IMR-90 (cell line): Measurements from ENCODE around the gene PLXNC1. TPM values are rescaled to one million over a fixed set of nuclear protein-coding genes. Genes with fewer than 3 reads are reported as not detected.

ENCODE experiments used
- ATAC-seq: fragments of 200-7000 bp; cut with Tn5 transposase; 2 replicates; pipeline ENCODE4 v1.9.1; 2020; ENCODE audit warnings: low read depth, mild to moderate bottlenecking, moderate library complexity
- BruUV-seq: library from RNA; stranded (reverse); fragments of 400-500 nt; replicated peaks from 2 replicates; lab custom pipeline; 2021; lab: Mats Ljungman, UMichigan
- CTCF ChIA-PET: fragments of 300-600 bp; formaldehyde crosslinking; extraction: SDS; loops from one replicate; lab custom pipeline; 2021; ENCODE audit warnings: antibody characterized with exemption; lab: Yijun Ruan, JAX
- POLR2A ChIA-PET: fragments of 300-600 bp; sonication (Branson Sonifier 250); formaldehyde crosslinking; loops from one replicate; lab custom pipeline; 2022; ENCODE audit warnings: antibody characterized with exemption; ENCODE audit not compliant: unreplicated experiment; lab: Charles Lee
- DNase-seq: peaks from one replicate; pipeline ENCODE4 v3.0.0; 2013
- H2AFZ ChIP-seq: replicated peaks from 2 replicates; pipeline ENCODE3; 2013; ENCODE audit warnings: low read length, mild to moderate bottlenecking; ENCODE audit not compliant: poor library complexity
- H2AK5ac ChIP-seq: 2 replicates; pipeline ENCODE4 v1.6.1; 2013; ENCODE audit warnings: low read depth, low read length, inconsistent platforms
- H2AK9ac ChIP-seq: replicated peaks from 2 replicates; pipeline ENCODE3; 2013; ENCODE audit warnings: mild to moderate bottlenecking, low read depth, low read length, moderate library complexity; ENCODE audit not compliant: poor library complexity
- H2BK120ac ChIP-seq: 2 replicates; pipeline ENCODE4 v1.6.1; 2013; ENCODE audit warnings: low read depth, low read length, inconsistent platforms
- H2BK15ac ChIP-seq: 3 replicates; pipeline ENCODE4 v1.6.1; 2013; ENCODE audit warnings: low read depth, low read length, inconsistent platforms
- H2BK20ac ChIP-seq: 2 replicates; pipeline ENCODE4 v1.6.1; 2013; ENCODE audit warnings: low read depth, mild to moderate bottlenecking, inconsistent platforms, low read length, moderate library complexity
- H2BK5ac ChIP-seq: 2 replicates; pipeline ENCODE4 v1.6.1; 2013; ENCODE audit warnings: mild to moderate bottlenecking, low read depth, low read length, inconsistent platforms; ENCODE audit not compliant: poor library complexity, severe bottlenecking
- H3K14ac ChIP-seq: replicated peaks from 2 replicates; pipeline ENCODE4 v1.6.1; 2013; ENCODE audit warnings: low read depth, low read length, inconsistent platforms
- H3K18ac ChIP-seq: 2 replicates; pipeline ENCODE4 v1.6.1; 2013; ENCODE audit warnings: low read depth, low read length, control low read depth
- H3K23ac ChIP-seq: 2 replicates; pipeline ENCODE4 v1.6.1; 2013; ENCODE audit warnings: low read depth, low read length, inconsistent platforms
- H3K27ac ChIP-seq: 2 replicates; pipeline ENCODE4 v1.5.1; 2013; ENCODE audit warnings: mild to moderate bottlenecking, control low read depth, low read length; ENCODE audit not compliant: insufficient read depth
- H3K27me3 ChIP-seq: 2 replicates; pipeline ENCODE4 v1.6.1; 2013; ENCODE audit warnings: low read length; ENCODE audit not compliant: control insufficient read depth, insufficient read depth
- H3K36me3 ChIP-seq: 2 replicates; pipeline ENCODE4 v1.6.1; 2013; ENCODE audit warnings: low read length, mixed read lengths; ENCODE audit not compliant: control insufficient read depth, insufficient read depth
- H3K4ac ChIP-seq: 2 replicates; pipeline ENCODE4 v1.6.1; 2013; ENCODE audit warnings: low read depth, low read length, inconsistent platforms
- H3K4me1 ChIP-seq: 2 replicates; pipeline ENCODE4 v1.6.1; 2013; ENCODE audit warnings: low read length, mixed read lengths; ENCODE audit not compliant: control insufficient read depth, insufficient read depth
- H3K4me2 ChIP-seq: 2 replicates; pipeline ENCODE4 v1.6.1; 2013; ENCODE audit warnings: low read depth, mild to moderate bottlenecking, control low read depth, low read length, moderate library complexity
- H3K4me3 ChIP-seq: 2 replicates; pipeline ENCODE4 v1.5.1; 2013; ENCODE audit warnings: low read depth, mild to moderate bottlenecking, control low read depth, low read length, moderate library complexity; ENCODE audit not compliant: insufficient read depth
- H3K56ac ChIP-seq: 2 replicates; pipeline ENCODE4 v1.6.1; 2013; ENCODE audit warnings: low read length, inconsistent platforms; ENCODE audit not compliant: insufficient read depth; ENCODE audit errors: extremely low read depth
- H3K79me1 ChIP-seq, 2 experiments: 2 replicates each; pipeline ENCODE4 v1.6.1; 2013; ENCODE audit warnings: low read length in 2 of 2, inconsistent platforms in 1 of 2, low read depth in 1 of 2
- H3K9ac ChIP-seq: 2 replicates; pipeline ENCODE4 v1.6.1; 2013; ENCODE audit warnings: low read depth, low read length, control low read depth
- H3K9me1 ChIP-seq: 2 replicates; pipeline ENCODE4 v1.6.1; 2013; ENCODE audit warnings: low read length, inconsistent platforms; ENCODE audit not compliant: insufficient read depth
- H3K9me3 ChIP-seq: 2 replicates; pipeline ENCODE4 v1.6.1; 2013; ENCODE audit warnings: low read length; ENCODE audit not compliant: control insufficient read depth, insufficient read depth
- H4K20me1 ChIP-seq: 2 replicates; pipeline ENCODE4 v1.6.1; 2013; ENCODE audit warnings: low read length, inconsistent platforms; ENCODE audit not compliant: insufficient read depth
- H4K5ac ChIP-seq: 2 replicates; pipeline ENCODE4 v1.6.1; 2013; ENCODE audit warnings: mild to moderate bottlenecking, low read depth, low read length, control low read depth
- H4K8ac ChIP-seq, 2 experiments: 2 replicates each; pipeline ENCODE4 v1.6.1; 2013; ENCODE audit warnings: low read depth in 2 of 2, low read length in 2 of 2, control low read depth in 1 of 2, inconsistent platforms in 1 of 2
- H4K91ac ChIP-seq: 2 replicates; pipeline ENCODE4 v1.6.1; 2013; ENCODE audit warnings: low read depth, low read length, inconsistent platforms; ENCODE audit not compliant: insufficient read depth
- CHD1 ChIP-seq: IDR thresholded peaks from 2 replicates; pipeline ENCODE4 v1.6.1; 2012; ENCODE audit warnings: low read depth, low read length, improper control_type of control experiment
- CTCF ChIP-seq: conservative IDR thresholded peaks from 2 replicates; pipeline ENCODE4 v1.5.1; 2012; ENCODE audit warnings: mild to moderate bottlenecking, low read depth, low read length, improper control_type of control experiment
- RAD21 ChIP-seq: IDR thresholded peaks from 2 replicates; pipeline ENCODE4 v1.6.1; 2012; ENCODE audit warnings: low read length, improper control_type of control experiment
- SMC3 ChIP-seq: fragments of 150-350 bp; IDR thresholded peaks from 2 replicates; pipeline ENCODE4 v1.6.1; 2016; ENCODE audit warnings: low read depth, mild to moderate bottlenecking, antibody characterized with exemption, low read length, moderate library complexity
- WGBS, 2 experiments: methylation state at CpG; one replicate each; pipeline versions ENCODE4 v1.1.5 to v1.1.7; 2013; ENCODE audit warnings: missing lambda C conversion rate in 2 of 2; ENCODE audit not compliant: insufficient read length in 1 of 2; ENCODE audit errors: extremely low coverage in 2 of 2; 5-methylcytosine and 5-hydroxymethylcytosine counted together
- dilution Hi-C: fragments of 300-500 bp; cut with HindIII; formaldehyde crosslinking; loops from one replicate; pipeline ENCODE4 v1.14.3; 2018; ENCODE audit warnings: low sequenced_read_pairs; ENCODE audit not compliant: unreplicated experiment
- in situ Hi-C: fragments of 300-500 bp; cut with MboI; formaldehyde crosslinking; loops from 3 replicates; pipeline ENCODE4 v1.14.3; 2019; ENCODE audit warnings: low sequenced_read_pairs, inconsistent platforms, mixed read lengths
- intact Hi-C: fragments of 100-400 bp; cut with micrococcal nuclease; formaldehyde crosslinking; loops from 2 replicates; pipeline ENCODE4 v1.10.0; 2022
- polyA plus RNA-seq, 3 experiments: library from polyadenylated mRNA; depleted of rRNA; stranded (reverse); fragments of >200 nt; gene quantifications; 2 replicates each; pipeline ENCODE4 v1.2.3, GENCODE V29; 2012; ENCODE audit warnings: low replicate concordance in 1 of 3
- total RNA-seq: library from RNA; depleted of rRNA; stranded (reverse); fragments of >200 nt; gene quantifications from 2 replicates; pipeline ENCODE4 v1.2.3, GENCODE V29; 2012

PLXNC1 gene
- total and polyA plus RNA-seq, 2 of the 4 experiments (the other 2 are of a cell fraction): 1.0 to 1.6 TPM

- intact Hi-C loops (loop anchor here (1.0 kb wide), 2 partner anchors 300 to 398 kb away; no protein-coding TSS in a partner anchor), dilution Hi-C loops (loop anchor here (25.0 kb wide), 1 partner anchor 403 kb away; no protein-coding TSS in a partner anchor), in situ Hi-C loops (loop anchor here (25.0 kb wide), 2 partner anchors 628 to 1203 kb away; no protein-coding TSS in a partner anchor)
- Histone ChIP-seq H4K5ac (no peak overlapping the region), H3K4ac (no peak overlapping the region), H2BK120ac (no peak overlapping the region), H3K9ac (no peak overlapping the region), H3K18ac (no peak overlapping the region), H3K9me3 (no peaks in the 10 kb centered on the region), H4K8ac (no peak overlapping the region), H3K9me1 (no peaks in the 10 kb centered on the region), H3K27me3 (peaks cover 20% of the 10 kb centered on the region), H2BK20ac (no peak overlapping the region), H3K79me1 (no peaks in the 10 kb centered on the region), H4K91ac (no peak overlapping the region), H4K20me1 (no peaks in the 10 kb centered on the region), H3K56ac (no peak overlapping the region), H3K27ac (no peak overlapping the region), H2AK9ac (no peak overlapping the region), H2BK5ac (no peak overlapping the region), H2AK5ac (no peak overlapping the region), H2AFZ (no peak overlapping the region), H2BK15ac (no peak overlapping the region), H3K4me2 (no peak overlapping the region; the same call in 1 of the 2 replicates), H3K36me3 (no peaks in the 10 kb centered on the region), H3K14ac (no peak overlapping the region), H3K23ac (no peak overlapping the region), H3K4me1 (no peaks in the 10 kb centered on the region), H3K4me3 (no peak overlapping the region)
- ATAC-seq: peak; percentile 87
- ChIA-PET CTCF (interaction anchor here (0.8 to 1.1 kb wide), 10 partner anchors 10 to 648 kb away, joined by 3 to 6 read pairs (median 4); no protein-coding TSS in a partner anchor), POLR2A (no interaction called here)
- WGBS, 2 experiments: no CpG with 5 or more reads among the region's 6 CpGs
- no TSS peak for BruUV-seq
- peak; percentile 82 for TF ChIP-seq SMC3
- no peak for TF ChIP-seq CHD1
- TF ChIP-seq RAD21: peak; percentile 81
- TF ChIP-seq CTCF: peak; percentile 78
- peak; percentile 62 for DNase-seq
Measured at GRCh38 chr12:94133964-94134795, 14.2 kb upstream of the PLXNC1 start.
